ENCODE results near the gene JARID2. TPM values are rescaled to one million over a fixed set of nuclear protein-coding genes. Genes with fewer than 3 reads are reported as not detected.
A peak's percentile ranks its signal among the peaks of the same experiment; 100 is the strongest.

JARID2 gene
- total RNA-seq, 1 experiment from 2014 or later, result 180 TPM

GRCh38 chr6:15417811-15418210, 171.9 kb downstream of the JARID2 start:
- no peak for DNase-seq (ENCODE audit: low spot score)
- Mint-ChIP-seq H3K36me3 (peaks cover 53% of the 10 kb centered on the region), H3K27ac (no peak overlapping the region), H3K9me3 (peaks cover 8% of the 10 kb centered on the region), H3K27me3 (ENCODE audit: low read depth) (no peaks in the 10 kb centered on the region), H3K4me1 (peaks cover 69% of the 10 kb centered on the region), H3K4me3 (no peak overlapping the region)
- ChIA-PET CTCF (no interaction called here), POLR2A (interaction anchor here (1.3 kb wide), 1 partner anchor 10 kb away, joined by 5 read pairs; no protein-coding TSS in a partner anchor)
- TF ChIP-seq ZNF425 (CRISPR knock-in tag; conservative IDR thresholded peaks at IDR 0.05), result no peak
- TF ChIP-seq ATF3 (CRISPR knock-in tag; conservative IDR thresholded peaks at IDR 0.05), result no peak
- ATAC-seq, result peak; percentile 17; the same call in 1 of the 2 replicates

GRCh38 chr6:15419493-15419892, 173.6 kb downstream of the JARID2 start:
- Mint-ChIP-seq H3K36me3 (peaks cover 38% of the 10 kb centered on the region), H3K4me1 (peaks cover 69% of the 10 kb centered on the region), H3K27me3 (ENCODE audit: low read depth) (no peaks in the 10 kb centered on the region), H3K27ac (no peak overlapping the region), H3K9me3 (peaks cover 6% of the 10 kb centered on the region), H3K4me3 (no peak overlapping the region)
- TF ChIP-seq ZNF671 (CRISPR knock-in tag; IDR thresholded peaks at IDR 0.05) (no peak), IRF1 (CRISPR knock-in tag; IDR thresholded peaks at IDR 0.05) (no peak), ESRRA (CRISPR knock-in tag; IDR thresholded peaks at IDR 0.05; ENCODE audit: borderline replicate concordance) (no peak), NR2C2 (CRISPR knock-in tag; IDR thresholded peaks at IDR 0.05) (no peak), KAT7 (CRISPR knock-in tag; IDR thresholded peaks at IDR 0.05; ENCODE audit: borderline replicate concordance) (no peak), NR1H2 (CRISPR knock-in tag; IDR thresholded peaks at IDR 0.05) (no peak), PRRX2 (CRISPR knock-in tag; IDR thresholded peaks at IDR 0.05) (no peak), MLX (CRISPR knock-in tag; IDR thresholded peaks at IDR 0.05) (no peak), ATF6 (CRISPR knock-in tag; IDR thresholded peaks at IDR 0.05) (no peak), AFF4 (CRISPR knock-in tag; IDR thresholded peaks at IDR 0.05; ENCODE audit: borderline replicate concordance) (no peak), PREB (CRISPR knock-in tag; IDR thresholded peaks at IDR 0.05; ENCODE audit: borderline replicate concordance) (no peak), ZNF512 (CRISPR knock-in tag; IDR thresholded peaks at IDR 0.05; ENCODE audit: borderline replicate concordance) (no peak), CREM (CRISPR knock-in tag; IDR thresholded peaks at IDR 0.05) (no peak)
- ChIA-PET CTCF (no interaction called here), POLR2A (no interaction called here)
- ATAC-seq, result no peak
- DNase-seq (ENCODE audit: low spot score), result no peak

All from WTC11 (cell line).